GM23338 (cell line): ENCODE data around the gene RHEBL1. TPM values are rescaled to one million over a fixed set of nuclear protein-coding genes. Genes with fewer than 3 reads are reported as not detected.

Experiments used
- ATAC-seq: fragments of 200-7000 bp; cut with Tn5 transposase; 3 replicates; pipeline ENCODE4 v1.9.1; 2020
- DNase-seq: peaks from one replicate; pipeline ENCODE4 v3.0.0-alpha.2; 2015; ENCODE audit warnings: low spot score
- H2AFZ ChIP-seq: fragments of 200-600 bp; sonication (generic); 2 replicates; pipeline ENCODE4 v1.8.0; 2016; ENCODE audit warnings: antibody characterized with exemption, mild to moderate bottlenecking, moderate library complexity
- H3F3A ChIP-seq: fragments of 200-600 bp; sonication (generic); replicated peaks from 2 replicates; pipeline ENCODE4 v1.8.0; 2017; ENCODE audit warnings: antibody characterized with exemption, mixed run types, low read depth
- H3K27ac ChIP-seq: fragments of 200-600 bp; sonication (generic); 2 replicates; pipeline ENCODE4 v1.6.1; 2016; ENCODE audit warnings: low read depth
- H3K27me3 ChIP-seq: fragments of 200-600 bp; sonication (generic); 2 replicates; pipeline ENCODE4 v1.8.0; 2016; ENCODE audit warnings: mild to moderate bottlenecking, mixed run types, moderate library complexity; ENCODE audit not compliant: insufficient read depth
- H3K36me3 ChIP-seq: fragments of 200-600 bp; sonication (generic); 2 replicates; pipeline ENCODE4 v1.8.0; 2016; ENCODE audit warnings: mild to moderate bottlenecking; ENCODE audit not compliant: insufficient read depth
- H3K4me1 ChIP-seq: fragments of 200-600 bp; sonication (generic); 2 replicates; pipeline ENCODE4 v1.8.0; 2016; ENCODE audit warnings: mild to moderate bottlenecking, moderate library complexity; ENCODE audit not compliant: insufficient read depth
- H3K4me2 ChIP-seq: fragments of 200-600 bp; sonication (generic); 2 replicates; pipeline ENCODE4 v1.7.1; 2017; ENCODE audit warnings: mixed run types
- H3K4me3 ChIP-seq: fragments of 200-600 bp; sonication (generic); 2 replicates; pipeline ENCODE4 v1.6.1; 2016; ENCODE audit warnings: mixed run types
- H3K79me2 ChIP-seq: fragments of 200-600 bp; sonication (generic); replicated peaks from 2 replicates; pipeline ENCODE4 v1.8.0; 2017; ENCODE audit warnings: mild to moderate bottlenecking; ENCODE audit not compliant: insufficient read depth
- H3K9me2 ChIP-seq: fragments of 200-600 bp; sonication (generic); 2 replicates; pipeline ENCODE4 v1.8.0; 2017; ENCODE audit not compliant: insufficient read depth
- H4K20me1 ChIP-seq: fragments of 200-600 bp; sonication (generic); replicated peaks from 2 replicates; pipeline ENCODE4 v1.8.0; 2017; ENCODE audit warnings: mild to moderate bottlenecking; ENCODE audit not compliant: insufficient read depth
- H3K27ac Mint-ChIP-seq: 2 replicates; pipeline ENCODE4 v1.8.0; 2020; ENCODE audit warnings: inconsistent platforms, mild to moderate bottlenecking, moderate library complexity, mixed read lengths
- H3K27me3 Mint-ChIP-seq: 3 replicates; pipeline ENCODE4 v1.8.0; 2022; ENCODE audit warnings: low read depth, mild to moderate bottlenecking, moderate library complexity, mixed read lengths, inconsistent platforms; ENCODE audit not compliant: insufficient read depth, poor library complexity
- H3K36me3 Mint-ChIP-seq: 3 replicates; pipeline ENCODE4 v1.8.0; 2021; ENCODE audit warnings: low read depth, mild to moderate bottlenecking, inconsistent platforms, moderate library complexity, mixed read lengths
- H3K4me1 Mint-ChIP-seq: 3 replicates; pipeline ENCODE4 v1.8.0; 2020; ENCODE audit warnings: mild to moderate bottlenecking, inconsistent platforms, mixed read lengths
- H3K4me3 Mint-ChIP-seq: 3 replicates; pipeline ENCODE4 v1.8.0; 2021; ENCODE audit warnings: moderate library complexity, mild to moderate bottlenecking, inconsistent platforms, mixed read lengths
- H3K9me3 Mint-ChIP-seq: 3 replicates; pipeline ENCODE4 v1.8.0; 2020; ENCODE audit warnings: moderate library complexity, mild to moderate bottlenecking, inconsistent platforms, mixed read lengths
- CREB1 ChIP-seq: fragments of 250-450 bp; sonication (Bioruptor Pico); IDR thresholded peaks from 2 replicates; pipeline ENCODE4 v1.5.0; 2020; ENCODE audit warnings: low read depth, mild to moderate bottlenecking, moderate library complexity
- ETS1 ChIP-seq: IDR thresholded peaks from 2 replicates; pipeline ENCODE4 v1.6.1; 2016; ENCODE audit warnings: antibody characterized with exemption
- EZH2 ChIP-seq: fragments of 200-600 bp; sonication (generic); IDR thresholded peaks from one replicate; pipeline ENCODE4 v1.8.0; 2017; ENCODE audit warnings: antibody characterized with exemption, mild to moderate bottlenecking, low read depth; ENCODE audit not compliant: unreplicated experiment
- EZH2phosphoT487 ChIP-seq: fragments of 200-600 bp; sonication (generic); IDR thresholded peaks from one replicate; pipeline ENCODE4 v1.8.1; 2018; ENCODE audit warnings: antibody characterized with exemption; ENCODE audit not compliant: unreplicated experiment
- JUNB ChIP-seq: IDR thresholded peaks from one replicate; pipeline ENCODE4 v1.6.1; 2016; ENCODE audit warnings: antibody characterized with exemption; ENCODE audit not compliant: unreplicated experiment
- NANOG ChIP-seq: IDR thresholded peaks from 2 replicates; pipeline ENCODE4 v1.6.1; 2016; ENCODE audit warnings: antibody characterized with exemption, borderline replicate concordance
- POLR2AphosphoS5 ChIP-seq: IDR thresholded peaks from 2 replicates; pipeline ENCODE4 v1.6.1; 2016; ENCODE audit warnings: antibody characterized with exemption, low read depth
- REST ChIP-seq: IDR thresholded peaks from one replicate; pipeline ENCODE4 v1.6.1; 2018; ENCODE audit warnings: antibody characterized with exemption; ENCODE audit not compliant: unreplicated experiment
- STAT1 ChIP-seq: IDR thresholded peaks from one replicate; pipeline ENCODE4 v1.6.1; 2016; ENCODE audit warnings: antibody characterized with exemption; ENCODE audit not compliant: unreplicated experiment
- ZNF114 ChIP-seq: fragments of 250-450 bp; sonication (Bioruptor Pico); IDR thresholded peaks from 2 replicates; pipeline ENCODE4 v1.5.0; 2020; ENCODE audit warnings: mild to moderate bottlenecking, moderate library complexity
- ZNF331 ChIP-seq: fragments of 250-450 bp; sonication (Bioruptor Pico); IDR thresholded peaks from 2 replicates; pipeline ENCODE4 v1.5.0; 2020; ENCODE audit warnings: low read depth, mild to moderate bottlenecking, moderate library complexity
- polyA plus RNA-seq: library from polyadenylated mRNA; unstranded; fragments of >200 nt; fragmentation: Nextera tagmentation; extraction: Ambion mirVana; gene quantifications from 2 replicates; pipeline ENCODE4 v1.2.1, GENCODE V29; 2016
- total RNA-seq: library from RNA; depleted of rRNA; stranded (reverse); fragments of >200 nt; shearing (Covaris generic); gene quantifications from 2 replicates; pipeline ENCODE4 v1.2.3, GENCODE V29; 2014
- TF ChIP-seq, protein P1 (sequence below), 2 experiments: fragments of 200-600 bp in 1 of 2; sonication (generic) in 1 of 2; conservative IDR thresholded peaks; 2 replicates each; pipeline versions ENCODE4 v1.5.1 to v1.6.1; 2016 to 2017; ENCODE audit warnings: antibody characterized with exemption in 2 of 2, low read depth in 2 of 2, mild to moderate bottlenecking in 2 of 2, moderate library complexity in 1 of 2
- TF ChIP-seq, protein P2 (sequence below): fragments of 250-450 bp; sonication (Bioruptor Pico); IDR thresholded peaks from 2 replicates; pipeline ENCODE4 v1.5.0; 2020; ENCODE audit warnings: mild to moderate bottlenecking, moderate library complexity

Gene RHEBL1
- total and polyA plus RNA-seq, 2 experiments from 2014 or later, result 9.4 to 11.8 TPM

- H3K27ac ChIP-seq, result no peak overlapping the region
- H3K27me3 ChIP-seq, result no peaks in the 10 kb centered on the region
- peaks cover 5% of the 10 kb centered on the region for H3K27me3 Mint-ChIP-seq
- H3K4me2 ChIP-seq, result no peak overlapping the region
- H2AFZ ChIP-seq, result no peak overlapping the region
- peaks cover 23% of the 10 kb centered on the region for H3K36me3 ChIP-seq
- no peaks in the 10 kb centered on the region for H3K79me2 ChIP-seq
- H3K4me3 Mint-ChIP-seq, result no peak overlapping the region
- H4K20me1 ChIP-seq, result peaks cover 15% of the 10 kb centered on the region
- no peaks in the 10 kb centered on the region for H3K4me1 Mint-ChIP-seq
- peaks cover 84% of the 10 kb centered on the region for H3K36me3 Mint-ChIP-seq
- DNase-seq, result no peak
- ATAC-seq, result no peak
- no peak overlapping the region for H3K4me3 ChIP-seq
- H3K27ac Mint-ChIP-seq, result no peak overlapping the region
- TF ChIP-seq POLR2AphosphoS5, result no peak
- TF ChIP-seq NANOG, result no peak
- TF ChIP-seq JUNB, result no peak
- TF ChIP-seq ZNF114 (CRISPR knock-in tag), result no peak
- TF ChIP-seq ZNF331 (CRISPR knock-in tag), result no peak
- TF ChIP-seq EZH2, result no peak
- no peak for TF ChIP-seq CREB1 (CRISPR knock-in tag)
- TF ChIP-seq, protein P1, sequence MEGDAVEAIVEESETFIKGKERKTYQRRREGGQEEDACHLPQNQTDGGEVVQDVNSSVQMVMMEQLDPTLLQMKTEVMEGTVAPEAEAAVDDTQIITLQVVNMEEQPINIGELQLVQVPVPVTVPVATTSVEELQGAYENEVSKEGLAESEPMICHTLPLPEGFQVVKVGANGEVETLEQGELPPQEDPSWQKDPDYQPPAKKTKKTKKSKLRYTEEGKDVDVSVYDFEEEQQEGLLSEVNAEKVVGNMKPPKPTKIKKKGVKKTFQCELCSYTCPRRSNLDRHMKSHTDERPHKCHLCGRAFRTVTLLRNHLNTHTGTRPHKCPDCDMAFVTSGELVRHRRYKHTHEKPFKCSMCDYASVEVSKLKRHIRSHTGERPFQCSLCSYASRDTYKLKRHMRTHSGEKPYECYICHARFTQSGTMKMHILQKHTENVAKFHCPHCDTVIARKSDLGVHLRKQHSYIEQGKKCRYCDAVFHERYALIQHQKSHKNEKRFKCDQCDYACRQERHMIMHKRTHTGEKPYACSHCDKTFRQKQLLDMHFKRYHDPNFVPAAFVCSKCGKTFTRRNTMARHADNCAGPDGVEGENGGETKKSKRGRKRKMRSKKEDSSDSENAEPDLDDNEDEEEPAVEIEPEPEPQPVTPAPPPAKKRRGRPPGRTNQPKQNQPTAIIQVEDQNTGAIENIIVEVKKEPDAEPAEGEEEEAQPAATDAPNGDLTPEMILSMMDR (conservative IDR thresholded peaks at IDR 0.05; ENCODE audit: low read depth in 2 of 2), result no peak
- TF ChIP-seq, protein P2, sequence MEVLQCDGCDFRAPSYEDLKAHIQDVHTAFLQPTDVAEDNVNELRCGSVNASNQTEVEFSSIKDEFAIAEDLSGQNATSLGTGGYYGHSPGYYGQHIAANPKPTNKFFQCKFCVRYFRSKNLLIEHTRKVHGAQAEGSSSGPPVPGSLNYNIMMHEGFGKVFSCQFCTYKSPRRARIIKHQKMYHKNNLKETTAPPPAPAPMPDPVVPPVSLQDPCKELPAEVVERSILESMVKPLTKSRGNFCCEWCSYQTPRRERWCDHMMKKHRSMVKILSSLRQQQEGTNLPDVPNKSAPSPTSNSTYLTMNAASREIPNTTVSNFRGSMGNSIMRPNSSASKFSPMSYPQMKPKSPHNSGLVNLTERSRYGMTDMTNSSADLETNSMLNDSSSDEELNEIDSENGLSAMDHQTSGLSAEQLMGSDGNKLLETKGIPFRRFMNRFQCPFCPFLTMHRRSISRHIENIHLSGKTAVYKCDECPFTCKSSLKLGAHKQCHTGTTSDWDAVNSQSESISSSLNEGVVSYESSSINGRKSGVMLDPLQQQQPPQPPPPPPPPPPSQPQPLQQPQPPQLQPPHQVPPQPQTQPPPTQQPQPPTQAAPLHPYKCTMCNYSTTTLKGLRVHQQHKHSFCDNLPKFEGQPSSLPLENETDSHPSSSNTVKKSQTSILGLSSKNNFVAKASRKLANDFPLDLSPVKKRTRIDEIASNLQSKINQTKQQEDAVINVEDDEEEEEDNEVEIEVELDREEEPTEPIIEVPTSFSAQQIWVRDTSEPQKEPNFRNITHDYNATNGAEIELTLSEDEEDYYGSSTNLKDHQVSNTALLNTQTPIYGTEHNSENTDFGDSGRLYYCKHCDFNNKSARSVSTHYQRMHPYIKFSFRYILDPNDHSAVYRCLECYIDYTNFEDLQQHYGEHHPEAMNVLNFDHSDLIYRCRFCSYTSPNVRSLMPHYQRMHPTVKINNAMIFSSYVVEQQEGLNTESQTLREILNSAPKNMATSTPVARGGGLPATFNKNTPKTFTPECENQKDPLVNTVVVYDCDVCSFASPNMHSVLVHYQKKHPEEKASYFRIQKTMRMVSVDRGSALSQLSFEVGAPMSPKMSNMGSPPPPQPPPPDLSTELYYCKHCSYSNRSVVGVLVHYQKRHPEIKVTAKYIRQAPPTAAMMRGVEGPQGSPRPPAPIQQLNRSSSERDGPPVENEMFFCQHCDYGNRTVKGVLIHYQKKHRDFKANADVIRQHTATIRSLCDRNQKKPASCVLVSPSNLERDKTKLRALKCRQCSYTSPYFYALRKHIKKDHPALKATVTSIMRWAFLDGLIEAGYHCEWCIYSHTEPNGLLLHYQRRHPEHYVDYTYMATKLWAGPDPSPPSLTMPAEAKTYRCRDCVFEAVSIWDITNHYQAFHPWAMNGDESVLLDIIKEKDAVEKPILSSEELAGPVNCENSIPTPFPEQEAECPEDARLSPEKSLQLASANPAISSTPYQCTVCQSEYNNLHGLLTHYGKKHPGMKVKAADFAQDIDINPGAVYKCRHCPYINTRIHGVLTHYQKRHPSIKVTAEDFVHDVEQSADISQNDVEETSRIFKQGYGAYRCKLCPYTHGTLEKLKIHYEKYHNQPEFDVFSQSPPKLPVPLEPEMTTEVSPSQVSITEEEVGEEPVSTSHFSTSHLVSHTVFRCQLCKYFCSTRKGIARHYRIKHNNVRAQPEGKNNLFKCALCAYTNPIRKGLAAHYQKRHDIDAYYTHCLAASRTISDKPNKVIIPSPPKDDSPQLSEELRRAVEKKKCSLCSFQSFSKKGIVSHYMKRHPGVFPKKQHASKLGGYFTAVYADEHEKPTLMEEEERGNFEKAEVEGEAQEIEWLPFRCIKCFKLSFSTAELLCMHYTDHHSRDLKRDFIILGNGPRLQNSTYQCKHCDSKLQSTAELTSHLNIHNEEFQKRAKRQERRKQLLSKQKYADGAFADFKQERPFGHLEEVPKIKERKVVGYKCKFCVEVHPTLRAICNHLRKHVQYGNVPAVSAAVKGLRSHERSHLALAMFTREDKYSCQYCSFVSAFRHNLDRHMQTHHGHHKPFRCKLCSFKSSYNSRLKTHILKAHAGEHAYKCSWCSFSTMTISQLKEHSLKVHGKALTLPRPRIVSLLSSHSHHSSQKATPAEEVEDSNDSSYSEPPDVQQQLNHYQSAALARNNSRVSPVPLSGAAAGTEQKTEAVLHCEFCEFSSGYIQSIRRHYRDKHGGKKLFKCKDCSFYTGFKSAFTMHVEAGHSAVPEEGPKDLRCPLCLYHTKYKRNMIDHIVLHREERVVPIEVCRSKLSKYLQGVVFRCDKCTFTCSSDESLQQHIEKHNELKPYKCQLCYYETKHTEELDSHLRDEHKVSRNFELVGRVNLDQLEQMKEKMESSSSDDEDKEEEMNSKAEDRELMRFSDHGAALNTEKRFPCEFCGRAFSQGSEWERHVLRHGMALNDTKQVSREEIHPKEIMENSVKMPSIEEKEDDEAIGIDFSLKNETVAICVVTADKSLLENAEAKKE (CRISPR knock-in tag), result no peak
- TF ChIP-seq STAT1, result no peak
- TF ChIP-seq ETS1, result no peak
- no peak for TF ChIP-seq REST
- TF ChIP-seq EZH2phosphoT487, result no peak
- H3K9me3 Mint-ChIP-seq, result no peaks in the 10 kb centered on the region
- no peaks in the 10 kb centered on the region for H3F3A ChIP-seq
- H3K9me2 ChIP-seq, result no peaks in the 10 kb centered on the region
- no peaks in the 10 kb centered on the region for H3K4me1 ChIP-seq
These were observed 31.9 kb downstream of the RHEBL1 start for GRCh38 chr12:49037947-49038237.
